Trophoblast cell (in vitro differentiated cells and primary cell): Measurements from ENCODE around the gene FAM114A1.
A peak's percentile ranks its signal among the peaks of the same experiment; 100 is the strongest.

ENCODE experiments used
- DNase-seq, 2 donors: peaks; one replicate each; pipeline ENCODE4 v3.0.0-alpha.2; 2016
- H2AFZ ChIP-seq: 2 replicates; pipeline ENCODE4 v1.6.1; 2013; ENCODE audit warnings: low read length, moderate library complexity, mild to moderate bottlenecking; ENCODE audit not compliant: insufficient read depth, poor library complexity
- H2AK5ac ChIP-seq: 2 replicates; pipeline ENCODE4 v1.6.1; 2013; ENCODE audit warnings: mild to moderate bottlenecking, low read length
- H2BK120ac ChIP-seq: 2 replicates; pipeline ENCODE4 v1.6.1; 2013; ENCODE audit warnings: low read length, mild to moderate bottlenecking, moderate library complexity; ENCODE audit not compliant: insufficient read depth, poor library complexity
- H2BK12ac ChIP-seq: 2 replicates; pipeline ENCODE4 v1.6.1; 2013; ENCODE audit warnings: mild to moderate bottlenecking, low read length, moderate library complexity
- H2BK5ac ChIP-seq: 2 replicates; pipeline ENCODE4 v1.6.1; 2013; ENCODE audit warnings: low read length, low read depth, moderate library complexity, mild to moderate bottlenecking; ENCODE audit not compliant: poor library complexity
- H3K14ac ChIP-seq: 2 replicates; pipeline ENCODE4 v1.6.1; 2013; ENCODE audit warnings: mild to moderate bottlenecking, low read length
- H3K18ac ChIP-seq: 2 replicates; pipeline ENCODE4 v1.6.1; 2013; ENCODE audit warnings: mild to moderate bottlenecking, low read length
- H3K23ac ChIP-seq: 2 replicates; pipeline ENCODE4 v1.6.1; 2013; ENCODE audit warnings: low read length
- H3K27ac ChIP-seq: 2 replicates; pipeline ENCODE4 v1.5.1; 2013; ENCODE audit warnings: low read depth, mild to moderate bottlenecking, inconsistent platforms, low read length, moderate library complexity
- H3K27me3 ChIP-seq: 2 replicates; pipeline ENCODE4 v1.6.1; 2013; ENCODE audit warnings: inconsistent platforms, mild to moderate bottlenecking, low read length, moderate library complexity; ENCODE audit not compliant: insufficient read depth
- H3K36me3 ChIP-seq, 2 experiments: 1 replicate in 1 of 2; 2 replicates in 1 of 2; pipeline ENCODE4 v1.6.1; 2013; ENCODE audit warnings: low read length in 2 of 2, mild to moderate bottlenecking in 2 of 2, moderate library complexity in 1 of 2; ENCODE audit not compliant: insufficient read depth in 2 of 2, control insufficient read depth in 1 of 2
- H3K4ac ChIP-seq: 2 replicates; pipeline ENCODE4 v1.6.1; 2013; ENCODE audit warnings: low read depth, mild to moderate bottlenecking, low read length, moderate library complexity
- H3K4me1 ChIP-seq, 2 experiments: 1 replicate in 1 of 2; 2 replicates in 1 of 2; pipeline ENCODE4 v1.6.1; 2013; ENCODE audit warnings: low read length in 2 of 2, mild to moderate bottlenecking in 2 of 2, moderate library complexity in 1 of 2; ENCODE audit not compliant: insufficient read depth in 2 of 2, control insufficient read depth in 1 of 2
- H3K4me2 ChIP-seq: 2 replicates; pipeline ENCODE4 v1.6.1; 2013; ENCODE audit warnings: inconsistent platforms, mild to moderate bottlenecking, low read length, moderate library complexity
- H3K4me3 ChIP-seq: 2 replicates; pipeline ENCODE4 v1.5.1; 2013; ENCODE audit warnings: mild to moderate bottlenecking, low read depth, low read length, inconsistent platforms
- H3K79me1 ChIP-seq: one replicate; pipeline ENCODE4 v1.6.1; 2013; ENCODE audit warnings: low read length
- H3K79me2 ChIP-seq: 2 replicates; pipeline ENCODE4 v1.6.1; 2013; ENCODE audit warnings: low read length, mild to moderate bottlenecking; ENCODE audit not compliant: control insufficient read depth, insufficient read depth, poor library complexity
- H3K9ac ChIP-seq: 2 replicates; pipeline ENCODE4 v1.6.1; 2013; ENCODE audit warnings: mild to moderate bottlenecking, low read length
- H3K9me3 ChIP-seq: 2 replicates; pipeline ENCODE4 v1.6.1; 2013; ENCODE audit warnings: low read depth, mild to moderate bottlenecking, control low read depth, inconsistent platforms, low read length; ENCODE audit not compliant: insufficient read depth
- H4K12ac ChIP-seq: 2 replicates; pipeline ENCODE4 v1.6.1; 2013; ENCODE audit warnings: low read depth, mild to moderate bottlenecking, low read length, moderate library complexity
- H4K8ac ChIP-seq: 2 replicates; pipeline ENCODE4 v1.6.1; 2013; ENCODE audit warnings: low read depth, mild to moderate bottlenecking, low read length, moderate library complexity
- H4K91ac ChIP-seq: one replicate; pipeline ENCODE4 v1.6.1; 2013; ENCODE audit warnings: low read depth, mild to moderate bottlenecking, low read length, moderate library complexity
- WGBS: extraction: QIAGEN DNeasy Blood & Tissue Kit; methylation state at CpG from one replicate; pipeline ENCODE4 v1.1.7; 2013; ENCODE audit warnings: missing lambda C conversion rate; ENCODE audit not compliant: insufficient read length, insufficient coverage; ENCODE audit errors: extremely low coverage; 5-methylcytosine and 5-hydroxymethylcytosine counted together

Gene FAM114A1

GRCh38 chr4:38855466-38855865 lies 12.1 kb upstream of the FAM114A1 start:
- H4K91ac ChIP-seq = no peak overlapping the region
- H2AK5ac ChIP-seq = no peak overlapping the region
- no peak overlapping the region for H3K18ac ChIP-seq
- H3K4me1 ChIP-seq = peaks cover 0 to 6% of the 10 kb centered on the region in 2 experiments
- no peaks in the 10 kb centered on the region for H3K79me2 ChIP-seq
- no peak overlapping the region for H4K8ac ChIP-seq
- no peaks in the 10 kb centered on the region for H3K9me3 ChIP-seq
- no peaks in the 10 kb centered on the region for H3K36me3 ChIP-seq
- no peak overlapping the region for H3K14ac ChIP-seq
- no peak overlapping the region for H2BK120ac ChIP-seq
- no peak overlapping the region for H2BK12ac ChIP-seq
- peaks cover 5% of the 10 kb centered on the region for H3K79me1 ChIP-seq
- H2BK5ac ChIP-seq = no peak overlapping the region
- H3K27ac ChIP-seq = no peak overlapping the region
- H3K4me3 ChIP-seq = no peak overlapping the region
- no peaks in the 10 kb centered on the region for H3K27me3 ChIP-seq
- 100% methylated on average over 1 of the region's 5 CpGs for WGBS
- no peak overlapping the region for H2AFZ ChIP-seq
- DNase-seq = peak in 1 of 2 donors; percentile 38
- no peak overlapping the region for H3K23ac ChIP-seq
- H4K12ac ChIP-seq = no peak overlapping the region
- H3K4me2 ChIP-seq = no peak overlapping the region
- no peak overlapping the region for H3K9ac ChIP-seq
- no peak overlapping the region for H3K4ac ChIP-seq

GRCh38 chr4:38856046-38856445 lies 11.6 kb upstream of the FAM114A1 start:
- H2AK5ac ChIP-seq = no peak overlapping the region
- H3K79me1 ChIP-seq = peaks cover 5% of the 10 kb centered on the region
- no peak overlapping the region for H2BK120ac ChIP-seq
- H2AFZ ChIP-seq = no peak overlapping the region
- peaks cover 0 to 6% of the 10 kb centered on the region in 2 experiments for H3K4me1 ChIP-seq
- no peak overlapping the region for H3K23ac ChIP-seq
- H2BK12ac ChIP-seq = no peak overlapping the region
- H3K36me3 ChIP-seq = no peaks in the 10 kb centered on the region
- no peak overlapping the region for H3K4ac ChIP-seq
- H3K27ac ChIP-seq = no peak overlapping the region
- H3K4me2 ChIP-seq = no peak overlapping the region
- H4K8ac ChIP-seq = no peak overlapping the region
- WGBS = no CpG with 5 or more reads among the region's 4 CpGs
- H3K9ac ChIP-seq = no peak overlapping the region
- H3K27me3 ChIP-seq = no peaks in the 10 kb centered on the region
- H3K14ac ChIP-seq = no peak overlapping the region
- H4K91ac ChIP-seq = no peak overlapping the region
- no peak for DNase-seq
- no peak overlapping the region for H4K12ac ChIP-seq
- no peak overlapping the region for H3K4me3 ChIP-seq
- H3K18ac ChIP-seq = no peak overlapping the region
- no peaks in the 10 kb centered on the region for H3K9me3 ChIP-seq
- H3K79me2 ChIP-seq = no peaks in the 10 kb centered on the region
- no peak overlapping the region for H2BK5ac ChIP-seq

GRCh38 chr4:38856524-38857337 lies 10.9 kb upstream of the FAM114A1 start, which contains the start of gene TLR6:
Gene TLR6 (minus strand): TSS chr4:38856817. CDS start chr4:38829473, 27,344 bp downstream.
- Histone ChIP-seq H3K4ac (no peak within 1 kb of the TSS), H3K14ac (no peak within 1 kb of the TSS), H3K79me2 (no peaks in the 10 kb centered on the region), H3K4me1 (peaks cover 0 to 6% of the 10 kb centered on the region in 2 experiments), H3K36me3 (no peaks in the 10 kb centered on the region), H4K8ac (no peak within 1 kb of the TSS), H3K9ac (no peak within 1 kb of the TSS), H2BK5ac (no peak within 1 kb of the TSS), H3K18ac (no peak within 1 kb of the TSS), H3K4me2 (no peak within 1 kb of the TSS), H3K4me3 (no peak within 1 kb of the TSS), H3K9me3 (no peaks in the 10 kb centered on the region), H2AK5ac (no peak within 1 kb of the TSS), H4K12ac (no peak within 1 kb of the TSS), H2BK120ac (no peak within 1 kb of the TSS), H2BK12ac (no peak within 1 kb of the TSS), H3K27me3 (no peaks in the 10 kb centered on the region), H3K79me1 (peaks cover 5% of the 10 kb centered on the region), H3K27ac (peak within 1 kb of the TSS; percentile 86), H4K91ac (no peak within 1 kb of the TSS), H2AFZ (no peak within 1 kb of the TSS), H3K23ac (no peak within 1 kb of the TSS)
- DNase-seq = peak; percentile 71 to 94
- WGBS = no CpG with 5 or more reads among the region's 8 CpGs

- Histone ChIP-seq H4K12ac (no peak overlapping the region), H3K14ac (no peak overlapping the region), H2AK5ac (no peak overlapping the region), H3K4me1 (peaks cover 0 to 6% of the 10 kb centered on the region in 2 experiments), H2BK120ac (no peak overlapping the region), H2BK12ac (no peak overlapping the region), H3K18ac (no peak overlapping the region), H4K91ac (no peak overlapping the region), H3K4ac (no peak overlapping the region), H3K9ac (no peak overlapping the region), H2AFZ (no peak overlapping the region), H3K9me3 (no peaks in the 10 kb centered on the region), H3K4me2 (no peak overlapping the region), H3K27me3 (no peaks in the 10 kb centered on the region), H3K79me1 (peaks cover 5% of the 10 kb centered on the region), H4K8ac (no peak overlapping the region), H3K27ac (peak overlapping the region; percentile 86), H3K36me3 (no peaks in the 10 kb centered on the region), H3K4me3 (no peak overlapping the region), H3K23ac (no peak overlapping the region), H3K79me2 (no peaks in the 10 kb centered on the region), H2BK5ac (no peak overlapping the region)
- WGBS = no CpG with 5 or more reads among the region's 3 CpGs
- peak; percentile 59 to 71 for DNase-seq
These were observed 10.1 kb upstream of the FAM114A1 start for GRCh38 chr4:38857354-38858096.
